ENCODE data around the gene WBP2. TPM values are rescaled to one million over a fixed set of nuclear protein-coding genes. Genes with fewer than 3 reads are reported as not detected.
A peak's percentile ranks its signal among the peaks of the same experiment; 100 is the strongest.

WBP2 gene
- total and polyA plus RNA-seq, 8 donors = 56.0 to 106 (median 67.9) TPM

GRCh38 chr17:75876190-75876937 is 21.2 kb upstream of the WBP2 start:
- DNase-seq = peak; percentile 72 to 92 (median 88)
- peak; percentile 6 to 74 (median 46) for ATAC-seq
- no peaks in the 10 kb centered on the region for H3K27me3 ChIP-seq
- FAIRE-seq = no peak
- peak overlapping the region in 3 of 4 donors; percentile 51 to 75 (median 56) for H3K4me3 ChIP-seq
- WGBS, 2 donors = 40 to 41% methylated on average over 26 of the region's 26 CpGs
- H3K4me1 ChIP-seq = peaks cover 6 to 29% (median 27%) of the 10 kb centered on the region in 3 donors
- TF ChIP-seq CTCF (IDR thresholded peaks at IDR 0.05) = no peak
- intact Hi-C loops (cut with DNase I) = no loop called here
- peak overlapping the region; percentile 75 to 98 (median 86) for H3K27ac ChIP-seq
- H3K36me3 ChIP-seq = no peaks in the 10 kb centered on the region
- H3K9me3 ChIP-seq = no peaks in the 10 kb centered on the region

- TF ChIP-seq CTCF (IDR thresholded peaks at IDR 0.05) = no peak
- DNase-seq (peak in 1 of 6 donors; percentile 89), FAIRE-seq (no peak), ATAC-seq (peak in 1 of 4 donors; percentile 54)
- intact Hi-C loops (cut with DNase I) = no loop called here
- Histone ChIP-seq H3K4me3 (peak overlapping the region in 1 of 4 donors; percentile 75), H3K36me3 (no peaks in the 10 kb centered on the region), H3K27me3 (no peaks in the 10 kb centered on the region), H3K9me3 (no peaks in the 10 kb centered on the region), H3K27ac (peak overlapping the region; percentile 75 to 98 (median 86)), H3K4me1 (peaks cover 6 to 29% (median 27%) of the 10 kb centered on the region in 3 donors)
- whole genome bisulfite sequencing, 2 donors = 54 to 58% methylated on average over 5 of the region's 5 CpGs
Measured at GRCh38 chr17:75875940-75876189, 20.7 kb upstream of the WBP2 start.

- no peak for FAIRE-seq
- DNase-seq = peak in 3 of 6 donors; percentile 77 to 78 (median 78)
- H3K4me3 ChIP-seq = peak overlapping the region in 1 of 4 donors; percentile 75
Measured at GRCh38 chr17:75875182-75875939, 20.2 kb upstream of the WBP2 start.

GRCh38 chr17:75874323-75875181 is 19.4 kb upstream of the WBP2 start:
- TF ChIP-seq CTCF (IDR thresholded peaks at IDR 0.05) = no peak
- DNase-seq (no peak), FAIRE-seq (no peak), ATAC-seq (no peak)
- H3K9me3 ChIP-seq = no peaks in the 10 kb centered on the region
- 90 to 92% methylated on average over 37 to 38 of the region's 38 CpGs for WGBS, 2 donors
- H3K4me1 ChIP-seq = peaks cover 6 to 29% (median 27%) of the 10 kb centered on the region in 3 donors
- H3K36me3 ChIP-seq = no peaks in the 10 kb centered on the region
- H3K4me3 ChIP-seq = no peak overlapping the region
- no peaks in the 10 kb centered on the region for H3K27me3 ChIP-seq
- intact Hi-C loops (cut with DNase I) = no loop called here
- H3K27ac ChIP-seq = peak overlapping the region in 2 of 4 donors; percentile 89 to 98

More at GRCh38 chr17:75875182-75875939, 20.2 kb upstream of the WBP2 start:
- Histone ChIP-seq H3K36me3 (no peaks in the 10 kb centered on the region), H3K4me1 (peaks cover 6 to 29% (median 27%) of the 10 kb centered on the region in 3 donors), H3K27ac (peak overlapping the region; percentile 75 to 98 (median 86)), H3K27me3 (no peaks in the 10 kb centered on the region), H3K9me3 (no peaks in the 10 kb centered on the region)
- WGBS, 2 donors = 59 to 67% methylated on average over 18 of the region's 18 CpGs
- peak in 2 of 4 donors; percentile 0 for ATAC-seq
- no peak for TF ChIP-seq CTCF (IDR thresholded peaks at IDR 0.05)
- intact Hi-C loops (cut with DNase I) = no loop called here

Data from pancreas (tissue), 10 donors.